ENCODE data around the gene USP25. TPM values are rescaled to one million over a fixed set of nuclear protein-coding genes. Genes with fewer than 3 reads are reported as not detected.

Gene USP25
- total and polyA plus RNA-seq, 2 donors (not counting 1 experiment from before 2014, with no cell fraction given), result 14.2 to 55.5 TPM

DNA sequence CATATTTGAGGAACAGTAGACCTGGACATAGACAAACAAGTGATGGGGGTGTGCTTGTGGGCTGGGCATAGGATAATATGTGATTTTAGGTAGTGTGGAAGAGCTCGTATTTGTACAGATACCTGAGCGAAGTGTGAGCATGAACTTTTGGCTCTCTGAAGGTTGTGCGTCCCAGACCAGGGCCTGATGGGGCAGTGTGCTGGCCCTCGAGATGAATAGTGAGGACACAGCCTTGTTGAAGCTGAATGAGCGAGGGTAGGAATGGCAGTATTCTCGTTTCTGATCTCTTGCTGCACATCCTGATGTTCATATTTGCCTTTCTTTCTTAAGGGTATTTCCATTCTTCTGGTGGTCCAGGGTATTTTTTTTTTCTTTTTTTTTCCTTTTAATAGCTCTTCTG, 41.5 kb downstream of the USP25 start:
- H3K27me3 ChIP-seq (replicated peaks in 1 of 4; ENCODE audit: control extremely low read depth in 1 of 4, control insufficient read depth in 3 of 4, insufficient read depth in 4 of 4, low read length in 3 of 4), result no peaks in the 10 kb centered on the region
- DNase-seq, result no peak
- H3K79me2 ChIP-seq (ENCODE audit: control insufficient read depth, insufficient read depth, low read length), result peaks cover 18% of the 10 kb centered on the region
- peaks cover 0 to 13% of the 10 kb centered on the region in 2 experiments for H3K36me3 ChIP-seq (replicated peaks in 1 of 2; ENCODE audit: control extremely low read depth in 1 of 2, control insufficient read depth in 1 of 2, extremely low read depth in 1 of 2, insufficient read depth in 2 of 2, low read length in 1 of 2)
- no peak overlapping the region for H3K4me3 ChIP-seq (ENCODE audit: control extremely low read depth in 1 of 5, extremely low read depth in 1 of 5, insufficient read depth in 1 of 5, low read depth in 2 of 5, low read length in 4 of 5)
- Mint-ChIP-seq H3K4me1 (peaks cover 9% of the 10 kb centered on the region), H3K27ac (no peak overlapping the region), H3K9me3 (ENCODE audit: insufficient read depth) (no peaks in the 10 kb centered on the region), H3K4me3 (no peak overlapping the region), H3K27me3 (no peaks in the 10 kb centered on the region)
- H2AFZ ChIP-seq (ENCODE audit: insufficient read depth, low read depth, low read length, poor library complexity, severe bottlenecking), result no peak overlapping the region
- ChIA-PET POLR2A (no interaction called here), CTCF (no interaction called here)
- no peak overlapping the region for H3K9ac ChIP-seq (ENCODE audit: low read length)
- H3K9me3 ChIP-seq (ENCODE audit: control extremely low read depth in 1 of 3, control insufficient read depth in 2 of 3, insufficient read depth in 1 of 3, low read length in 2 of 3), result no peaks in the 10 kb centered on the region
- 98% methylated on average over 4 of the region's 6 CpGs for WGBS (ENCODE audit: insufficient coverage)
- TF ChIP-seq, protein P1, sequence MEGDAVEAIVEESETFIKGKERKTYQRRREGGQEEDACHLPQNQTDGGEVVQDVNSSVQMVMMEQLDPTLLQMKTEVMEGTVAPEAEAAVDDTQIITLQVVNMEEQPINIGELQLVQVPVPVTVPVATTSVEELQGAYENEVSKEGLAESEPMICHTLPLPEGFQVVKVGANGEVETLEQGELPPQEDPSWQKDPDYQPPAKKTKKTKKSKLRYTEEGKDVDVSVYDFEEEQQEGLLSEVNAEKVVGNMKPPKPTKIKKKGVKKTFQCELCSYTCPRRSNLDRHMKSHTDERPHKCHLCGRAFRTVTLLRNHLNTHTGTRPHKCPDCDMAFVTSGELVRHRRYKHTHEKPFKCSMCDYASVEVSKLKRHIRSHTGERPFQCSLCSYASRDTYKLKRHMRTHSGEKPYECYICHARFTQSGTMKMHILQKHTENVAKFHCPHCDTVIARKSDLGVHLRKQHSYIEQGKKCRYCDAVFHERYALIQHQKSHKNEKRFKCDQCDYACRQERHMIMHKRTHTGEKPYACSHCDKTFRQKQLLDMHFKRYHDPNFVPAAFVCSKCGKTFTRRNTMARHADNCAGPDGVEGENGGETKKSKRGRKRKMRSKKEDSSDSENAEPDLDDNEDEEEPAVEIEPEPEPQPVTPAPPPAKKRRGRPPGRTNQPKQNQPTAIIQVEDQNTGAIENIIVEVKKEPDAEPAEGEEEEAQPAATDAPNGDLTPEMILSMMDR (IDR thresholded peaks at IDR 0.05), result no peak
- TF ChIP-seq EZH2 (IDR thresholded peaks at IDR 0.05; ENCODE audit: borderline replicate concordance, insufficient read depth, low read depth, low read length, poor library complexity, severe bottlenecking), result no peak
- H3K4me2 ChIP-seq (replicated peaks; ENCODE audit: low read depth, low read length, poor library complexity, severe bottlenecking), result no peak overlapping the region
- intact Hi-C loops (cut with micrococcal nuclease), result no loop called here
- H3K27ac ChIP-seq (ENCODE audit: low read length in 2 of 2), result no peak overlapping the region
- no peak for ATAC-seq (ENCODE audit: low read depth)
- H4K20me1 ChIP-seq (ENCODE audit: control insufficient read depth, insufficient read depth, low read length, poor library complexity, severe bottlenecking), result peaks cover 23% of the 10 kb centered on the region
- no peaks in the 10 kb centered on the region for H3K4me1 ChIP-seq (ENCODE audit: control insufficient read depth in 2 of 2, insufficient read depth in 2 of 2, low read length in 2 of 2)

DNA sequence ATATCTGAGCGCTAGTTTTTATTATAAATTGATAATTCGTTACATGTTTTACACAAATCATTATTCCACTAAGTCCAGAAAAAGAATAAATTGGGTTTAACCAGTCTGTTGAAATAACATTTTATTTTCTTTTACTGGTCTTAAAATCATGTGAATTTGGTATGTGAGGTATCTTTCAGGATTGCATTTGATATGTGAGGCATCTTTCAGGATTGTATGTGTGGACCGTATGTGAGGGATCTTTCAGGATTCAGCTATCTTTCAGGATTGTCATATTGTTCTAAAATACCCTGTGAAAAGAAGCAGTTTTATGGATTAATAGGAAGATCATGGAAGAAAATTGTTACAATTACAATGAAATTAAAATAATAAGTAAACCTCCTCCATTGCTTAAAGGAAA, 42.9 kb downstream of the USP25 start:
- H3K9me3 Mint-ChIP-seq (ENCODE audit: insufficient read depth), result no peaks in the 10 kb centered on the region
- DNase-seq, result no peak
- H3K4me1 ChIP-seq (ENCODE audit: control insufficient read depth in 2 of 2, insufficient read depth in 2 of 2, low read length in 2 of 2), result no peaks in the 10 kb centered on the region
- peaks cover 14% of the 10 kb centered on the region for H3K79me2 ChIP-seq (ENCODE audit: control insufficient read depth, insufficient read depth, low read length)
- H3K27ac Mint-ChIP-seq, result no peak overlapping the region
- no peak overlapping the region for H3K27ac ChIP-seq (ENCODE audit: low read length in 2 of 2)
- no peak overlapping the region for H3K4me2 ChIP-seq (replicated peaks; ENCODE audit: low read depth, low read length, poor library complexity, severe bottlenecking)
- no peaks in the 10 kb centered on the region for H3K27me3 Mint-ChIP-seq
- H3K9ac ChIP-seq (ENCODE audit: low read length), result no peak overlapping the region
- peaks cover 13% of the 10 kb centered on the region for H3K4me1 Mint-ChIP-seq
- intact Hi-C loops (cut with micrococcal nuclease), result no loop called here
- H3K4me3 ChIP-seq (ENCODE audit: control extremely low read depth in 1 of 5, extremely low read depth in 1 of 5, insufficient read depth in 1 of 5, low read depth in 2 of 5, low read length in 4 of 5), result no peak overlapping the region
- ChIA-PET POLR2A (no interaction called here), CTCF (interaction anchor here (0.6 kb wide), 1 partner anchor 690 kb away, joined by 4 read pairs; no protein-coding TSS in a partner anchor)
- ATAC-seq (ENCODE audit: low read depth), result no peak
- no CpG with 5 or more reads among the region's 3 CpGs for WGBS (ENCODE audit: insufficient coverage)
- H2AFZ ChIP-seq (ENCODE audit: insufficient read depth, low read depth, low read length, poor library complexity, severe bottlenecking), result no peak overlapping the region
- no peak overlapping the region for H3K4me3 Mint-ChIP-seq
- H3K9me3 ChIP-seq (ENCODE audit: control extremely low read depth in 1 of 3, control insufficient read depth in 2 of 3, insufficient read depth in 1 of 3, low read length in 2 of 3), result no peaks in the 10 kb centered on the region
- peaks cover 26% of the 10 kb centered on the region for H4K20me1 ChIP-seq (ENCODE audit: control insufficient read depth, insufficient read depth, low read length, poor library complexity, severe bottlenecking)
- TF ChIP-seq, protein P1 (IDR thresholded peaks at IDR 0.05), result no peak
- TF ChIP-seq EZH2 (IDR thresholded peaks at IDR 0.05; ENCODE audit: borderline replicate concordance, insufficient read depth, low read depth, low read length, poor library complexity, severe bottlenecking), result no peak
- peaks cover 0 to 9% of the 10 kb centered on the region in 2 experiments for H3K36me3 ChIP-seq (replicated peaks in 1 of 2; ENCODE audit: control extremely low read depth in 1 of 2, control insufficient read depth in 1 of 2, extremely low read depth in 1 of 2, insufficient read depth in 2 of 2, low read length in 1 of 2)
- H3K27me3 ChIP-seq (replicated peaks in 1 of 4; ENCODE audit: control extremely low read depth in 1 of 4, control insufficient read depth in 3 of 4, insufficient read depth in 4 of 4, low read length in 3 of 4), result no peaks in the 10 kb centered on the region

Data from B cell (primary cell).